Gastroesophageal sphincter (tissue), 3 donors: ENCODE data around the gene MTRF1.

Source experiments
- CTCF ChIP-seq, 4 experiments: fragments of 200-600 bp in 2 of 4; fragments of 450-650 bp in 2 of 4; sonication (generic) in 1 of 4; IDR thresholded peaks; one replicate each; pipeline ENCODE4 v1.5.1; 2017 to 2019; ENCODE audit warnings: antibody characterized with exemption in 4 of 4, mild to moderate bottlenecking in 2 of 4, moderate library complexity in 2 of 4
- EP300 ChIP-seq: sonication (generic); formaldehyde crosslinking; IDR thresholded peaks from one replicate; pipeline ENCODE4 v1.6.1; 2017; ENCODE audit warnings: antibody characterized with exemption, mild to moderate bottlenecking
- POLR2A ChIP-seq, 2 donors: fragments of 450-650 bp; IDR thresholded peaks; one replicate each; pipeline ENCODE4 v1.6.1; 2017; ENCODE audit warnings: antibody characterized with exemption in 2 of 2, mild to moderate bottlenecking in 2 of 2, moderate library complexity in 1 of 2

GRCh38 chr13:41282129-41282571 lies 18.8 kb upstream of the MTRF1 start:
- TF ChIP-seq CTCF (IDR thresholded peaks at IDR 0.05) (no peak), POLR2A (IDR thresholded peaks at IDR 0.05) (no peak), EP300 (no peak)
